ENCODE data around the gene CACNA2D1. TPM values are rescaled to one million over a fixed set of nuclear protein-coding genes. Genes with fewer than 3 reads are reported as not detected.

CACNA2D1 gene
- total RNA-seq, 2 experiments from 2014 or later = not detected

DNA sequence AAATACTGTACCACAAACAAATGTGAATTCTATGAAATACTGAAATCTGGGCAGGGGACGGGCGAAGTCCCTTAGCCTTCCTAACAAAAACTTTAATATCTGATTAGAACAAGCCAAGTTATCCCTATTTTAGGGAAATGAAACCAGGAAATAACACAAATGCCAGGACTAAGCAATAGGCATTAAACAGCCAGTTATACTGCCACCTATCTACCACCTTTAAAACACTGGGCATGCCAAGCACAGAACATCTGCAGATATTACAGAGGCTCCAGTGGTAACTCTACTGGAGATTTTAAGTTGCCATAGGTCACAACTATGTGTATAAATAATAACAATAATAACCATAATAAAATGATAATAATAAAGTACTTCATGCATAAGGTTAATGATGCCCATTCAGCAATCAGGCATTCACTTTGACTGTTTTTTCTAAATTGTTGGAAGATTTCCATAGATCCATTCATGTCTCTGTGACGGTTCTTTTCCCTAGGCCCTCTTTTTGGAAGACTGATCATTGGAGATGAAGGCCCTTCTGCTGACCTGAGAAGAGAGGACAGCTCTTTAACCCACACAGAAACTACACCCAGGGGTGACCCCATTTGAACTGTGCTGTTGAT lies 195.7 kb downstream of the CACNA2D1 start:
- no peaks in the 10 kb centered on the region for H3K4me1 Mint-ChIP-seq (ENCODE audit: low read depth)
- intact Hi-C loops (cut with micrococcal nuclease) = no loop called here
- no peaks in the 10 kb centered on the region for H3K27me3 Mint-ChIP-seq (ENCODE audit: low read depth)
- DNase-seq = no peak
- H3K36me3 Mint-ChIP-seq (ENCODE audit: low read depth) = no peaks in the 10 kb centered on the region
- CTCF ChIA-PET = no interaction called here
- H3K4me3 Mint-ChIP-seq = no peak overlapping the region
- no peak overlapping the region for H3K27ac Mint-ChIP-seq
- no peaks in the 10 kb centered on the region for H3K9me3 Mint-ChIP-seq

DNA sequence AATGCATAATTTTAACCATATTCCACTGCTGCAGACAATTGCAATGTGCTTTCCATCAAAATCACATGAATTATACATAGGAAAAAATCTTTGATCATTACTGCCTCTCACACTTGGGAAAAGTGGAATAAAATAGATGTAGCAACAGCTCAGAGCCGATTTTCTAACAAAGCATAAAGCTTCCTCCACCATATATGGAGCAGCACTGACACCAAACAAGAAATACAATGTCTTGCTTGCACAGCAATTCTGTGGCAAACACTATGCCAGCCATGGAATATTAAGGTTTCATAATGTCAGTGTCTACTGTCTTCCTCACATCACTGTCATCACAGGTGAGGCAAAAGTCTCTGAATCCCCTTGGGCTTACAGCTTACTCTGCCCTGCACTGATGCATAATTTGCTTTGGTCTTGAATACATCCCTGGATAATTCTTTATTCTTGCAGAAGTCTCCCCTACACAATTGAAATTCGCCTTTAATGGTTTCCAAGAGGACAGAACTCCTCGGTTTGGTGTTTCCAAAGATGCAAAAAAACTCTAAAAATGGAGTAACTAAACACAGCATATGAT lies 198.5 kb downstream of the CACNA2D1 start:
- H3K4me3 Mint-ChIP-seq = no peak overlapping the region
- DNase-seq = no peak
- no peaks in the 10 kb centered on the region for H3K9me3 Mint-ChIP-seq
- CTCF ChIA-PET = no interaction called here
- H3K27me3 Mint-ChIP-seq (ENCODE audit: low read depth) = no peaks in the 10 kb centered on the region
- no peaks in the 10 kb centered on the region for H3K36me3 Mint-ChIP-seq (ENCODE audit: low read depth)
- no peak overlapping the region for H3K27ac Mint-ChIP-seq
- H3K4me1 Mint-ChIP-seq (ENCODE audit: low read depth) = no peaks in the 10 kb centered on the region
- intact Hi-C loops (cut with micrococcal nuclease) = no loop called here

DNA sequence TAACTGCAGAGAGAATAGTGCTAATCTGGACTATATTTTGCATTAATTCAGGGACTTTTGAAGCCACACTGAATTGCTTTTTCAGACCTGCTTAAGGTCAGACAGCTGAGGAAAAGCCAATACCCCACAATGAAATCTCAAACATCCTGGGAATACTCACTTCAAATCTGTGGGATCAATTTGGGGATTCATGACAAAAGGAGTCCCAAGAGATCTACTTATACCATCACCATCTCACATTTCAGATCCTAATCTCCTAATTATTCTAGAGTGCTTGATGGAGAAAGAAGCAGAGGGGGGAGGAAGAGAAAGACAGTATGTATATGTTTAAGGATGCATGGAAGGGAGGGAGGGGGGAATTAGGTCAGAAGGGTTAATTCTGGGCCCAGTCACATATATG lies 202.2 kb downstream of the CACNA2D1 start:
- Mint-ChIP-seq H3K27ac (no peak overlapping the region), H3K4me1 (ENCODE audit: low read depth) (no peaks in the 10 kb centered on the region), H3K27me3 (ENCODE audit: low read depth) (no peaks in the 10 kb centered on the region), H3K4me3 (no peak overlapping the region), H3K9me3 (no peaks in the 10 kb centered on the region), H3K36me3 (ENCODE audit: low read depth) (no peaks in the 10 kb centered on the region)
- no peak for DNase-seq
- intact Hi-C loops (cut with micrococcal nuclease) = no loop called here
- CTCF ChIA-PET = no interaction called here

DNA sequence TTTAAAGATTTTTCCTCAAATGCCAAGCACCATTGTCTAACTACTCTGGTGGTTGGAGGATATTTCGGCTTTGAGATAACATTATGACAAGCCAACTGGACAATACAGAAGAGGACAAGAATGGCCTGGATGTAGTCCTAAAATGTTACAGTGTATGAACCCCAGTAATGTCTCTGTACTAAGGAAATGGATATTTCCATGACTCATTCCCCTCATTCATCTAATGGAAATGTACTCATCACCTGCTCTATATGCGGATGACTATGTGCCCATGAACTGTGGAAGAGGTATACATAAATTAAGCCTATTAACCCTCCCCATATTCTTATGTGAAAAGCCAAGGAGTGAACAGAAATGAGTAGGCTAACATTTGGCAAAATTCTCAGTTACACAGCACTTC lies 207.9 kb downstream of the CACNA2D1 start:
- no peaks in the 10 kb centered on the region for H3K36me3 Mint-ChIP-seq (ENCODE audit: low read depth)
- no peak for DNase-seq
- intact Hi-C loops (cut with micrococcal nuclease) = loop anchor here (10.0 kb wide), 2 partner anchors 191 to 751 kb away; no protein-coding TSS in a partner anchor
- H3K27me3 Mint-ChIP-seq (ENCODE audit: low read depth) = no peaks in the 10 kb centered on the region
- H3K9me3 Mint-ChIP-seq = peaks cover 1% of the 10 kb centered on the region
- no peak overlapping the region for H3K4me3 Mint-ChIP-seq
- H3K27ac Mint-ChIP-seq = no peak overlapping the region
- CTCF ChIA-PET = no interaction called here
- H3K4me1 Mint-ChIP-seq (ENCODE audit: low read depth) = no peaks in the 10 kb centered on the region

DNA sequence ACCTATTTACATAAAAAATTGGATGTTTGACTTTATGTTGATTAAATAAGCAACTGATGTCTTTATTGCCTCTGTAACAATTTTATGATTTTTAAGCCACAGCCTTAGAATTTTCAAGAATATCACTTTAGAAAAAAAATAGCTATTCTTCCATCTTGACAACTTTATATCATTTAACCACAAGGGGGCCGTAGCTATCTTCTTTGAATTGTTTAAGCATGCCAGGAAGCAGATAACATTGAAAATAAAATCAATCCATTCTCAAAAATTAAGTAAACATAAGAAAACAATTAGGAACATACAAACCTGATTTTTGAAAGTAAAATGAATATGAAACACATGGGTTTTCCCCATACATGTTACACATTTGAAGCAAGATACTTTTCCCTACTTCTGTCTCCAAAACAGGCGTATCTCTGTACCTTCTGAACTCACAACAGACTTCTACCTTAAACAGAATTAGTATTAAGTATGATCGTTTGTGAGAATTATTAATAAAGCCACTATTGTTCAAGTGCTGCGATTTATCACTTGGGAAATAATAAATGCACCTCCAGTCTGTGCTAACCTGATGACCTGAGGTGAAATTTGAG lies 209.0 kb downstream of the CACNA2D1 start:
- peaks cover 1% of the 10 kb centered on the region for H3K9me3 Mint-ChIP-seq
- intact Hi-C loops (cut with micrococcal nuclease) = loop anchor here (1.0 to 10.0 kb wide), 6 partner anchors 190 to 750 kb away; no protein-coding TSS in a partner anchor
- DNase-seq = no peak
- CTCF ChIA-PET = no interaction called here
- no peaks in the 10 kb centered on the region for H3K36me3 Mint-ChIP-seq (ENCODE audit: low read depth)
- H3K27me3 Mint-ChIP-seq (ENCODE audit: low read depth) = no peaks in the 10 kb centered on the region
- H3K4me1 Mint-ChIP-seq (ENCODE audit: low read depth) = no peaks in the 10 kb centered on the region
- H3K4me3 Mint-ChIP-seq = no peak overlapping the region
- H3K27ac Mint-ChIP-seq = no peak overlapping the region

DNA sequence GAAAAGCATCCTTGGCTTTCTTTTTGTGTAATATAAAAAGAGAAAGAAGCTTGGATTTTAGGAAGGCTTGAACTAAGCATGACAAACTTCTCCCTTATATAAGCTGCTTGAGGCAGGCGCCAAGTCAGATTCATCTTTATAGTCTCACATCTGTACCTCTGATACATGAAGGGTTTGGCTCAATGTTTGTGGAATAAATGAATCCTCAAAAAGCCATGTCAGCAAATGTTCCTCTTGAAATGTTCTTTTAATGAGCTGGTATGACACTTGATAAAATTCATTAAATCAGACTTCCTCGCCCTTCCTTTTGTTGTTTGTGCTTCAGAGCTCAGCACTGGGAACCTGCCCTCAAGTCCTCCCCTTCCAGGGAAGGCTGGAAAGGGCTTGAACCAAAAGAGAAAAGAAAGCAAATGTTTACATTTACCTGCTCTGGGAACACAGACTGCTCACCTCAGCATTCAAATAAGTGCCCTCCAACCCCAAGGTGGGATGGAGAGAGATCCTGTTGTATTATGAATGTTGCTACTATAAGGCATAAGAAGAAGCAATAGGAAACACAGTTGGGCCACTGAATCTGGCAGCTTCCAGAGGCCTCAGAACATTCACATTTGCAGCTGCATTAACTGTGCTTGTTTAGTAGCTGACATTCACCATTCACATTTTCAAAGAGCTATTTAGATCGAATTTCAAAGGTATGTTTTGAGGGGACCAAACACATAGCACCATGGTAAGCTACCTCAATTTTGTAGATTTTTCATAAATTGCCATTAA lies 212.6 kb downstream of the CACNA2D1 start:
- DNase-seq = no peak
- CTCF ChIA-PET = interaction anchor here (1.8 kb wide), 1 partner anchor 341 kb away, joined by 6 read pairs; no protein-coding TSS in a partner anchor
- no peaks in the 10 kb centered on the region for H3K27me3 Mint-ChIP-seq (ENCODE audit: low read depth)
- H3K9me3 Mint-ChIP-seq = peaks cover 1% of the 10 kb centered on the region
- H3K27ac Mint-ChIP-seq = no peak overlapping the region
- no peak overlapping the region for H3K4me3 Mint-ChIP-seq
- H3K36me3 Mint-ChIP-seq (ENCODE audit: low read depth) = no peaks in the 10 kb centered on the region
- no peaks in the 10 kb centered on the region for H3K4me1 Mint-ChIP-seq (ENCODE audit: low read depth)
- intact Hi-C loops (cut with micrococcal nuclease) = loop anchor here (5.0 to 10.0 kb wide), 3 partner anchors 186 to 746 kb away; no protein-coding TSS in a partner anchor

DNA sequence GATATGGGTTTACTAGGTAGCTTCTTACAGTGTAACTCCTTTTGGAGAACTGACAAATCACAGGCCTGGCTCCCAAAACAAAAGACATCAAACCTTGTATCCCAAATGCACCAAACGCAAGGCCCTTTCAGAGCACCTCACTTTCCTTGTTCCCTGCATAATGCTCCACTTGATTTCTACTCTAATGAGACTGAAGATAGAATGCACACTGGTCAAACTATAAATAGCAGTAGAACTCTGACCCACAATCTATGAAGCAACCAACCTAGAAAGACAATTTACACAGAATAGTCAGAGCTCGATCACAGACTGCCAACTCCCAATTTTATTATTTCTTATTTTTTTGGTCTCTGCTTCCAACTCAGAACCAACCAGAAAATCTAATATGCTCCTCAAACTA lies 214.4 kb downstream of the CACNA2D1 start:
- H3K36me3 Mint-ChIP-seq (ENCODE audit: low read depth) = no peaks in the 10 kb centered on the region
- CTCF ChIA-PET = interaction anchor here (1.8 kb wide), 1 partner anchor 343 kb away, joined by 6 read pairs; no protein-coding TSS in a partner anchor

DNA sequence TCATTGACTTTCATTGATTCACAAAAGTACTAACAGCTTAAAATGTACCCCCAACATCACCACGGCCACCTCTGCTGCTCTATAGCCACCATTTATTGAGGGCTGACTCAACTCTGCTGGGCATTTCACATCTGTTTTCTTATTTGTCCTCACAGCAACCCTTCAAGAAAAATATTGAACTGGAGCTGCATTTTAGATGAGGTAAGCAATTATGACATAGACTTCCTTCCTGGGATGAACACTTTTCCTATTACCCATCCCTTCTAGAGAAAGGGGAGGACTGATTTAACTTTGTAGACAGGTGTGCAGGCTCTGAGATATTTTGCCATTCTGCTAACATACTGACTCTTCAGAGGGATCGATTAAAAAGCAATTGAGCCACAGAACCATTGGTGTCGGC lies 217.4 kb downstream of the CACNA2D1 start:
- Mint-ChIP-seq H3K4me3 (no peak overlapping the region), H3K36me3 (ENCODE audit: low read depth) (no peaks in the 10 kb centered on the region), H3K4me1 (ENCODE audit: low read depth) (no peaks in the 10 kb centered on the region), H3K9me3 (peaks cover 2% of the 10 kb centered on the region), H3K27me3 (ENCODE audit: low read depth) (no peaks in the 10 kb centered on the region), H3K27ac (no peak overlapping the region)
- intact Hi-C loops (cut with micrococcal nuclease) = no loop called here
- no peak for DNase-seq
- CTCF ChIA-PET = no interaction called here

More for the DNA sequence above, 214.4 kb downstream of the CACNA2D1 start:
- H3K27me3 Mint-ChIP-seq (ENCODE audit: low read depth) = no peaks in the 10 kb centered on the region
- H3K9me3 Mint-ChIP-seq = no peaks in the 10 kb centered on the region
- intact Hi-C loops (cut with micrococcal nuclease) = no loop called here
- DNase-seq = no peak
- H3K27ac Mint-ChIP-seq = no peak overlapping the region
- no peaks in the 10 kb centered on the region for H3K4me1 Mint-ChIP-seq (ENCODE audit: low read depth)
- no peak overlapping the region for H3K4me3 Mint-ChIP-seq

DNA sequence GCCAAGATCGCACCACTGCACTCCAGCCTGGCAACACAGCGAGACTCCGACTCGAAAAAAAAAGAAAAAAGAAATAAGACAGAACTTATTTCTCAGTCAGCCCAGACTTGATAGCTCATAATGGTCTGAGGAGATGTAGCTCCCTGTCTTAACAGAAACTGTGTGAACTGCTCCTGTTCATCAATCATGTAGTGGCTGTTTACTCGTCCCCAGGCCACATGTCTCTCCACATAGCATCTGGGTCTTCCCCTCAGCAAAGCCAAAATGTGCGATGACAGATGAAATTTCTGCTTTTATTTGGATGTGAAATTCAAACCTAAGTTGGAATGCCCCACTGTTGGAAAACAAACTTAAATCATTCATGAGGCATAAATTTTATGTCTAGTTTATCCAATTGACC lies 219.0 kb downstream of the CACNA2D1 start:
- Mint-ChIP-seq H3K4me1 (ENCODE audit: low read depth) (no peaks in the 10 kb centered on the region), H3K27me3 (ENCODE audit: low read depth) (no peaks in the 10 kb centered on the region), H3K36me3 (ENCODE audit: low read depth) (no peaks in the 10 kb centered on the region), H3K27ac (no peak overlapping the region), H3K9me3 (peaks cover 2% of the 10 kb centered on the region), H3K4me3 (no peak overlapping the region)
- intact Hi-C loops (cut with micrococcal nuclease) = no loop called here
- no peak for DNase-seq
- CTCF ChIA-PET = no interaction called here

DNA sequence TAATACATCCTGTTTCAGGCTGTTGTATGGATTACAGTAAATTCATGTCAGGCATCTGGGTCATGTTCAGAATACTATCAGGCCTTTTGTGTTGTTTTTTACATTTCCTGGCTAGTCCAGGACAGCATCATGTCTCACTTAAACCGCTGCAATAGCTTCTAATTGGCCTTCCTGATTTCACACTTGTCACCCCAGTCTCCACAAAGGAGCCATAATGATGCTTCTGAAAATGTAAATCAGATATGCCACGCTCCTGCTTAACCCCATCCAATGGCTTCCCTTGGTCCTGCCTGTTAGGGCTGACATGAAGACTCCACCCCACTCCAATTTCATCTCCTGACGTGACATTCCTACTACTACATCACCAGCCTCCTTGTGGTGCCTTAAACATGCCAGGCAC lies 220.0 kb downstream of the CACNA2D1 start:
- Mint-ChIP-seq H3K36me3 (ENCODE audit: low read depth) (no peaks in the 10 kb centered on the region), H3K9me3 (peaks cover 2% of the 10 kb centered on the region), H3K4me1 (ENCODE audit: low read depth) (no peaks in the 10 kb centered on the region), H3K27ac (no peak overlapping the region), H3K4me3 (no peak overlapping the region), H3K27me3 (ENCODE audit: low read depth) (no peaks in the 10 kb centered on the region)
- DNase-seq = no peak
- intact Hi-C loops (cut with micrococcal nuclease) = no loop called here
- CTCF ChIA-PET = no interaction called here

DNA sequence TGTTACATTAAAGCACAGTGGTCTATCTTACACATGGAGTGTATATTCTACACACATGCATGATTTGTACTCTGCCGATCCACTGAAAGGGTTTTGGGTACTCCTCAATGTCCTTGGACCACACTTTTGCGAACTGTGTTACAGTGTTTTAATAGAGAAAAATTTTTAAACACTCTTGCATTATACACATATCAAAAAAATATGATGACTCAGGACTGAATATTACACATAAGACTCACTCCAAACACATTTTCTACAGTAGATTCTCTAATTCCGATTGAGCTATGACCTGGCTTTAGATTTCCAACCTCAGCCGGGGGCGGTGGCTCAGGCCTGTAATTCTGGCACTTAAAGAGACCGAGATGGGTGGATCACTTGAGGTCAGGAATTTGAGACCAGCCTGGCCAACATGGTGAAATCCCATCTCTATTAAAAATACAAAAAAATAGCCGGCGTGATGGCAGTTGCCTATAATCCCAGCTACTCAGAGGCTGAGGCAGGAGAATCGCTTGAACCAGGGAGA lies 222.4 kb downstream of the CACNA2D1 start:
- intact Hi-C loops (cut with micrococcal nuclease) = no loop called here
- CTCF ChIA-PET = no interaction called here
- no peaks in the 10 kb centered on the region for H3K36me3 Mint-ChIP-seq (ENCODE audit: low read depth)
- H3K9me3 Mint-ChIP-seq = peaks cover 2% of the 10 kb centered on the region
- no peak overlapping the region for H3K27ac Mint-ChIP-seq
- no peak overlapping the region for H3K4me3 Mint-ChIP-seq
- no peaks in the 10 kb centered on the region for H3K4me1 Mint-ChIP-seq (ENCODE audit: low read depth)
- H3K27me3 Mint-ChIP-seq (ENCODE audit: low read depth) = no peaks in the 10 kb centered on the region
- DNase-seq = no peak

DNA sequence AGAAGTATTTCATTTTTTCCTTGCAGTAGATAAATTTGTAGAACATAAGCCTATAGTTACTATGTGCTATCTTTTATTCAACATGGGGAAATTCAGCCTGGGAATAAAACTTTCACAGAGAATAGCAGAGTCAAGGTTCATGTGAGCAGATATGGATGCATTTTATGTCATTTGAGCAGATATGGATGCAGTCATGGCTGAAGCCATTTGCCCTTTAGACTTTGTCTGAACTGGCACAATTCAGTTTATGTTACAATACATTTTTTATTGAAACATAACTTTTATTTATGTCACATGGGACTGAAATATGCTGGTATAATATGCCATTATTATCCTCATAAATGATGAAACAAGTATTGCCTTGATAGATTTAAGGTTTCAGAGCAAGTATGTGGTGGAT lies 231.1 kb downstream of the CACNA2D1 start:
- Mint-ChIP-seq H3K36me3 (ENCODE audit: low read depth) (no peaks in the 10 kb centered on the region), H3K4me3 (no peak overlapping the region), H3K27me3 (ENCODE audit: low read depth) (no peaks in the 10 kb centered on the region), H3K27ac (no peak overlapping the region), H3K4me1 (ENCODE audit: low read depth) (no peaks in the 10 kb centered on the region), H3K9me3 (peaks cover 4% of the 10 kb centered on the region)
- intact Hi-C loops (cut with micrococcal nuclease) = no loop called here
- DNase-seq = no peak
- CTCF ChIA-PET = no interaction called here
